T47D (cell line): ENCODE results near the gene ALOX12.

ENCODE experiments used
- DNase-seq, 2 experiments: peaks; one replicate each; pipeline versions ENCODE4 v3.0.0 to v3.0.0-alpha.2; 2011 to 2012; ENCODE audit warnings: low read depth in 1 of 2, low spot score in 1 of 2
- JUND ChIP-seq: IDR thresholded peaks from 2 replicates; pipeline ENCODE4 v1.6.1; 2012; ENCODE audit warnings: low read depth
- in situ Hi-C: cut with HindIII; loops from 2 replicates; pipeline ENCODE4 v1.10.0; 2016; ENCODE audit warnings: low sequenced_read_pairs, low pct_unique_long_range_greater_than_20kb

Gene ALOX12

GRCh38 chr17:7005716-7006115 is 9.9 kb downstream of the ALOX12 start:
- no peak for TF ChIP-seq JUND
- in situ Hi-C loops = no loop called here
- DNase-seq = no peak

GRCh38 chr17:7007143-7007542 is 11.3 kb downstream of the ALOX12 start:
- in situ Hi-C loops = no loop called here
- no peak for DNase-seq
- TF ChIP-seq JUND = no peak

- no peak for TF ChIP-seq JUND
- DNase-seq = no peak
- in situ Hi-C loops = no loop called here
Measured at GRCh38 chr17:7010523-7010922, 14.7 kb downstream of the ALOX12 start.

GRCh38 chr17:7011415-7011814 is 15.6 kb downstream of the ALOX12 start:
- DNase-seq = no peak
- no peak for TF ChIP-seq JUND
- in situ Hi-C loops = no loop called here

GRCh38 chr17:7011942-7012254 is 16.0 kb downstream of the ALOX12 start:
- no peak for DNase-seq
- in situ Hi-C loops = no loop called here
- TF ChIP-seq JUND = no peak

GRCh38 chr17:7014261-7014994 is 18.6 kb downstream of the ALOX12 start:
- DNase-seq = peak; percentile 81 to 96
- TF ChIP-seq JUND = no peak
- in situ Hi-C loops = no loop called here

- no peak for DNase-seq
- in situ Hi-C loops = no loop called here
- TF ChIP-seq JUND = no peak
Measured at GRCh38 chr17:7014995-7015958, 19.4 kb downstream of the ALOX12 start.

GRCh38 chr17:7016418-7016817 is 20.6 kb downstream of the ALOX12 start:
- in situ Hi-C loops = no loop called here
- TF ChIP-seq JUND = no peak
- DNase-seq = no peak

GRCh38 chr17:7016886-7017826 is 21.3 kb downstream of the ALOX12 start:
- no peak for DNase-seq
- TF ChIP-seq JUND = no peak
- in situ Hi-C loops = no loop called here

GRCh38 chr17:7017827-7018200 is 22.0 kb downstream of the ALOX12 start:
- in situ Hi-C loops = no loop called here
- DNase-seq = no peak
- no peak for TF ChIP-seq JUND

GRCh38 chr17:7018331-7018964 is 22.6 kb downstream of the ALOX12 start:
- no peak for TF ChIP-seq JUND
- in situ Hi-C loops = no loop called here
- DNase-seq = no peak

GRCh38 chr17:7019367-7019766 is 23.5 kb downstream of the ALOX12 start:
- DNase-seq = no peak
- no peak for TF ChIP-seq JUND
- in situ Hi-C loops = no loop called here
